ENCODE data around the gene CAMK1D.

CAMK1D gene

DNA sequence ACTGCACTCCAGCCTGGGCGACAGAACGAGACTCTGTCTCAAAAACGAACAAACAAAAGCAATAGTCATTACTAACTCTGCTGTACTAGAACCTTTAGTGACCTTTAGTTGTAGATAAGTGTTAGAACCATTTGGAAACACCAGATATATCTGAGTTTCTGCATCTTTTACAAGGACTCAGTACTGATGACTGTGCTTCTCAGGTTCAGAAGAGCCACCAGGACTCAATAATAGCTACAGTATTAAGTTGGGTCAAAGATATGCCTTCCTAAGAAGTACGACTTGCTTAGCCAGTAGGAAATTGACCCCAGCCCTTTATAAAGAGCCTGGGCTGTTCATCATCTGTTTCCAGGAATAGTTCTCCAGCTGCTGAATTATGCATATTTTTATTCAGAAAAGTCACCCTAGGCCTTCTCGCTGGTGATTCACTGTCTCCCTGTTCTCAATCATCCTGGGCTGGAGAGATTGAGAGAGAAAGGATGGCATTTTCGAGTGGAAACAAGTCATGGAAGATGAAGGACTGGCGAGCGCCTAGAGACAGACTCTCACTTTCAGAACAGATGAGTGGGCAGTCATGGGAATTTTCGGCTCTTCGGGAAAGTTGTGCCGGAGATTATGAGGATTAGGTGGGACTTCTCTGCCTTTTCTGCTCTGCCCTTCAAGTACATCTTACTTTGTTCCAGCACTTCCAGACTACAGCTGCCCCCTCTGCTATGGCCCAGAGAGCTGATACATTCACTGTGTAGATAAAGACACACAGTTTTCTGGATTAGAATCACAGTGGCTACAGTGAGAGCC is 336.1 kb downstream of the CAMK1D start:
- no peak for DNase-seq

DNA sequence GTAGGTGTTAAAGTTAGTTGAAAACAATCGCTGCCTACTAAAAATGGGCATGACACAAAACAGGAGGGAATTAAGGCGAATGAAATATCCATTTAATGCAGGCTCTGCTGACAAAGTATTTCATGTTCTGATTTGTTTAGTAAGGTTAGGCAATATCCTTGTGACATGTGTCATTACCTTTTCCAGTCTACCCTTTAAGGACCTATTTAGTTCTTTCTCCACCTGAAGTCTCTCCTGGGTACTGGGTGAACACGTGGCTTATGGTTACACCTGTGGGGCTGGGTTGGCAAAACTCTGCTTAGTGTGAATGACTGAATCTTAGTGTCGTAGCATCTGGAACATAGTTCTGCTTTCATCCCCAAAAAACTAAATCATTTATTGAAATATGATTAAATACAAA is 338.6 kb downstream of the CAMK1D start:
- no peak for DNase-seq

DNA sequence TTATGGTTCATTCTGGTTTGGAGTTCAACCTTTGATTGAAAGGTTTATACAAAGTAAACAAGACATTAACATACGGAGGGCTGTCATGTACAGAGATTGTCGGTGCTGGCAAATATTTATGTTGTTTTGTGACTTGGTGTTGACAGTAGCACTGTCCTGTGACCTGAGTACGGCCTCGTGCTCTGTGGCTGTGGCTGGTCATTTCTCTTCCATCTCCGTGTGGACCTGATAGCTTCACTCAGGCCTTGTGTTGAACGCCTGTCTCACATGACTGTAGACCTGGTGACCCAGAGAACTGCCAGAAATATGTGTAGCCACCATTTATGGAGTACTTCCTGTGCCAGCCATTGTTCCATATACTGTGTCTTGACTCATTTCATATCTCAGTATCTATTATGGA is 340.5 kb downstream of the CAMK1D start:
- no peak for DNase-seq

DNA sequence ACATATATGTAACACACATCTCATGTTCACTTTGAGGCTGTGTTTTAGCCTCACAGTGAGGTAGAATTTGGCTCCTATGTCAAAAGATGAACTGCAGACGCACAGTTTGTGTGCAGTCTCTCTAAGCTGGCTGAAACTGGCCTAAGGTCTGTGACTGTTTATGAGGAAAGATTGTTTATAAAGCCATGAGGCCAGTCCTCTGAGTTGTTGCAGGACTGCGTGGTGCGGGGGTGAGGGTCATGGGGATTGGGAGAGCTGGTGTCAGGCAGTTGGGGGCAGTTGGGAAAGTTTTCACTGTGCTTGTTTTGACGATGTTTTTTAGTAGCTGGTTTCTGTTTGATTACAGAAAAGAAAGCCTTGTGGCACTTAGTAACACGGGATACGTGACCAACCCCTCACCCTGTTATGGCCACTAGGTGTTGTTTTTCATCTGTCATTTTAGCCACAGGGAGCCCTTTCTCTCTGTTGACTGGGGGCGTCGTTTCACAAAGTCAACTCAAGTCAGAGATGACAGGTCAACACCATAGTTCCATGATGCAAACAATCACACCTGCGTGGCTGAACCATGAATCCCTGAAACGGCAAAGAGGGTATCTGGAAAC is 341.3 kb downstream of the CAMK1D start:
- no peak for DNase-seq

DNA sequence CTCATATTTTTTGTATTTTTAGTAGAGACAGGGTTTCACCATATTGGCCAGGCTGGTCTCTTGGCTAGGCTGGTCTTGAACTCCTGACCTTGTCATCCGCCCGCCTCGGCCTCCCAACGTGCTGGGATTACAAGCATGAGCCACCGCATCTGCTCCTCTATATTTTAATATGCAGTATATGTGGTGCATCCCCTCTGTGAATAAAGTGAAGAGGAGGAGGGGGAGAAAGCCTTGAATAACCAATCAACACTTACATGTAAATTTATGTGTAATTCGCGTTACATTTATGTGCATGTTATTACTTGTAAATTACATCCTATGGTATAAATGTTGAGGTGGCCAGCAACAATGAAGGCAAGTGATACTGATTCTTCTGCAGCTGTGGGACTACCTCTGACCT is 342.2 kb downstream of the CAMK1D start:
- DNase-seq: no peak

DNA sequence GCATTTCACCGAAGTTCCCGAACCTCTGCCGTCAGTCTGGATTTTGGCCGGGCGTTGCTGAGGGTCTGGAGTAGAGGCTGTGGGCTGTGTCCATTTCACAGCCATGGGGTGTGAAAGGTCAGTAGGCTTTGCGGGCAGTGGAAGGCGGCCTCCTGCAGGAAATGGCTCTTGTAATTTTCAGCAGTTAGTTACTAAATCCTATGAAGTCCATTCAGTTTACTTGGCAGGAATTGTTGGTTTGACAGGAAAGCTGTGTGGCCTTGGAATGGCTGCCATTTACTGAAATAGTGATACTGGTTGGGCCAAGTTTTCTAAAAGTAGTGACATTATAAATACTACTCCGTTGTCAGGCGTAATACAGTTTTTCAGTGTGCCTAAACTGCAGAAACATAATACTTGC is 348.4 kb downstream of the CAMK1D start:
- DNase-seq: no peak

DNA sequence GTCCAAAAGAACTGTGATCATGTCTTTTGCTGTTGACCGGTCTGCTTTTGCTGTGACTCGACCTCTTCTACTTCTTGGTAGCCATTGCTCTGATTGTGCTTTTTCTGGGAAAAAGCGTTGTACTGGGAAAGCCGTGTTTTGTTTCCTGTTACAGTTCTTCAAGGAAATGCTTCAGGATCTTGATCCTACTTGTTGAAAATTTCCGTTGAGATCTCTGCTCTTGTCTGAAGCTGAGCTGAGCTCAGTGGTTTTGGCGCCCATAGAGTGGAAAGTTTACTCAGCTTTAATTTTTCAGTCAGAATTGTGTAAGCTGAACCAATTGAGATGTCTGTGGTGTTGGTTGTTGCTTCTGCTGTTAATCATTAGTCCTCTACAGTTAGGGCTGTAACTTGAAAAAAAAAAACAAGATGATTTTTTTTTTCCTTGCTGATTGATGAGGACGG is 349.9 kb downstream of the CAMK1D start:
- no peak for DNase-seq

DNA sequence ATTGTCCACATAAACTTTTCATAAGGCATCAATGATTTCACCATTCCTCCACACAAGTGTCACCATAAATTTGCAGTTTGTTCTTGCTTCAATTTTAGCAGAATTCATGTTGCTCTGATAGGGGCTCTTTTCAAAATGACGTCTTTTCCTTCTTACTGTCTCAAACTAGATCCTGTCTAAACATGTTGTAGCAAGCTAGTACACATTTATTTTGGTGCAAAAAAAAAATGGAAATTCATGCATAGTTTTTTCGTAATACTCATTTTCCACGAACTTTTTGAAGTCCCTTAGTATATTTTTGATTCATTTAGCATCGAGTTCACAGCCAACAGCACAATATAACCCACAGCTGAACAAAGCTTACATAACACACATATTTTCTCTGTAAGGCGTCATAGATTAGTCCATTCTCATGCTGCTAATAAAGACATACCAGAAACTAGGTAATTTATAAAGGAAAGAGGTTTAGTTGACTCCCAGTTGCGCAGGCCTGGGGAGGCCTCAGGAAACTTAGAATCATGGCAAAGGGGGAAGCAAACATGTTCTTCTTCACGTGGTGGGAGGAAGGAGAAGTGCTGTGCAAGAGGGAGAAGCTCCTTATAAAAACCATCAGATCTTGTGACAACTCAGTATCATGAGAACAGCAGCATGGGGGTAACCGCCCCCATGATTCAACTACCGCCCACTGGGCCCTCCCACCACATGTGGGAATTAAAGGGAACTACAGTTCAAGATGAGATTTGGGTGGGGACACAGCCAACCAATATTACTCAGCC is 350.6 kb downstream of the CAMK1D start:
- DNase-seq: no peak

DNA sequence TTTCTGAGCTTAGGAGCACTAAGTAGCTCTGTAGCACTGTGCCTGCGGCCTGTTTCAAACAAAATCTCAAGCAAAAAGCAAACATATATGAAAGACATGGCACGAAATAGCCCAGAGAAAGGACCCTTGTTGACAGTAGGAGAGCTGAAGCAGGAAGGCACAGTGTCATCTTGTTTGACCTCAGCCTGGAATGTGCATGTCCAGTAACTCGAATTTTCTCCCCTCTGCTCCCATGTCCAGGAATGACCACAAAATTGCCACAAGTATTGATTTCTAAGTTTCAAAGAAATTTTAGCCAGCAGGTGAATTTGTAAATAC is 351.2 kb downstream of the CAMK1D start:
- DNase-seq: no peak

DNA sequence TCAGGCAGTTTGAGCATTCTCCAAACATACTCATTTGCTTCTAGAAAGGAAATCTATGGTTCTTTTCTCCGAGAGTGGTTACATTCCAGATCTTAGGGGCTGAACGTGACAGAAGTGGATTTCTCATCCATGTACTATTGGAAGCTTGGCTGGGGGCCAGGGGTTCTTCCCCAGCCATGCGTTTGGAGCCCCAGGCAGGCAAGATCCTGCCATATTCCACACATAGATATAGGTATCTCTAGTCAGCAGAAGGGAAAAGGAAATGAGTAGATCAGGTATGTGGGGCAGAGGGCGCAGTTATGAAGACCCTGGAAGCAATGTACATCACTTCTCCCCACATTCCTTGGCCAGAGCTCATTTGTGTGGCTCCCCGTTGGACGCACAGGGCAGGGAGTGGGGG is 352.3 kb downstream of the CAMK1D start:
- no peak for DNase-seq

DNA sequence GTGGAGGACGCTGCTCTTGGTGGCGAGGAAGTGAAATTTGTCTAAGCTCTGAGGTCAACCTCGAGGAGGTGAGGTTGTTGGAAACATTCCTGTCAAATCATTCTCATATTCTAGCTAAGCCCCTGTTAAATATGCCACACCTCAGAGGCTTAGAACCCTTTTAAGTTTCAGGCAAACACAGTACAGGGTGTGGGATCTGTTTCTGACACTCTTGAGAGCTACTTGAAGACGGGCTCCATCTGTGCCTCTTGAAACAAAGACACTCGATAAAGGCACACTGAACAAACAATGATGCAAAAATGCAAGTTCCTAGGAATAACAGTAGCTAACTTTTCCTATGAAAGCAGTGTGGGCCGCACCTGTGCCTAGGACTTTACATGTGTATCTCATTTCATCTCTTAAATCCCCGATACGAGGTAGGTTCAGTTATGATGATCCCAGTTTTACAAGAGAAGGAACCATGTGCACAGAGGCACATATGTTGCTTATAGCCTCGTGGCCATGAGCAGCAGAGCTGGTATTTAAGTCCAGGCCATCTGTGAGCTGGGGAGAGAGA is 352.9 kb downstream of the CAMK1D start:
- DNase-seq: no peak

DNA sequence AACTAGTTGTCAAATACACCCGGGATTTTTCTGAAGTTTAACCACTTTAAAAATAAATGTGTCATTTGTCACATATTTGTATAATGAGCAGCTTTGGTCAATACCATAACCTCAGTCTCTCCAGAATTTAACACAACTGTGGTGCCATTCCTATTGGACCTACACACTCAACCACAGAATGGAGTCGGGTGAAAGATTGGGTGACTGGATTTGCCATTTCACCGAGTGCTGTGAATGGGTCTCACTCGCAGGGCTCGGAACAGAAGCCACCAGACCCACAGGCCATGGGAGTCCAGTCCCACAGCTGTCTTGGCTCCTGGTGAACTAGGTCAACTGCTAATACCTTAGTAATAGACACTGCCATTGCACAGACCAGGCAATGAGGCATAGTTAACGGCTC is 353.8 kb downstream of the CAMK1D start:
- no peak for DNase-seq

DNA sequence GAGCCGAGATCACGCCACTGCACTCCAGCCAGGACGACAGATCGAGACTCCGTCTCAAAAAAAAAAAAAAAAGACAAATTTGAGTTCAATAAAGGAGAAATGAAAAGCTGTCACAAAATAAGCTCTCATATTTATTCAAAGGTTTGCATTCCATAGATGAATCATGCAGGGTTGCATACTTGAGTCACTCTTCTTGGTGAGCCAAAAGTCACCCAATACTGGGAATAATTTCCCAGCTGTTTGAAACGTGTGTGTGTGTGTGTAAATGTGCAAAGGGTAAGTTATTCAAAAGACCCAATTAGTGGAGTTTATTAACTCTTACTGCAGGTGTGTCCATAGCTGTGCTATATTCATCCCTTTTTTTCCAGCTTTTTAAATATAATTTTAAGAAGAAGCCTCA is 354.5 kb downstream of the CAMK1D start:
- DNase-seq: no peak

DNA sequence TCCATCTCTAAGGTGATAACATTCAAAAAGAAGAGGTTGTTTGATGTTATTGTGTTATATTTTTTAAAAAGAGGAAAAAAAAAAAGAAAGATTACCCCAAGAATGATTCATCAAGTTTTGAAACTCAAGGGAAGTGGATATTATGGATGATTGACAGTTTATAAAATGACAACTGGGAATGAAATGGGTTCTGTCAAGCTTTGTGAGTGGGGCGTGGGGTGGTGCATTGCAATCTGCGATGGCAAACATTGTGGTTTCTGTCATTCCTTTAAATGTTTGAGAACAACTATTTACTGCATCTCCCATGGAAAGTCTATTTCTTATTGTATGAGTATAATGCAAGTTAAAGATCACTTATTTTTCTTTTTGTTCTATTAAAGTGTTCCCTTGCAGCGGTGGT is 355.1 kb downstream of the CAMK1D start:
- no peak for DNase-seq

DNA sequence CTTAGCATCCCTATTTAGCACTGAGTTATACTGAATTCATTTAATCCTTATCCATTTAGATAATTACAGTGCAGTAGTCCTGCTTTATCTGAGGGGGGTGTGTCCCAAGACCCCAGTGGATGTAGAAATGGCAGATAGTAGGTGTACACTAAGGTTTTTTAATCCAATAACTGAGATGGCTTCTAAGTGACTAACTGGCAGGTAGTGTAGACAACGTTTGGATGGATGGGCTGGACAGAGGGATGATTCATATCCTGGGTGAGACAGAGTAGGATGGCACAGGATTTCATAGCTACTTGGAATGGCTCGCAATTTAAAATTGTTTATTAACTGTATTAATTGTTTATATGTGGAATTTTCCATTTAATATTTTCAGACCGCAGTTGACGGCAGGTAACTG is 356.6 kb downstream of the CAMK1D start:
- no peak for DNase-seq

DNA sequence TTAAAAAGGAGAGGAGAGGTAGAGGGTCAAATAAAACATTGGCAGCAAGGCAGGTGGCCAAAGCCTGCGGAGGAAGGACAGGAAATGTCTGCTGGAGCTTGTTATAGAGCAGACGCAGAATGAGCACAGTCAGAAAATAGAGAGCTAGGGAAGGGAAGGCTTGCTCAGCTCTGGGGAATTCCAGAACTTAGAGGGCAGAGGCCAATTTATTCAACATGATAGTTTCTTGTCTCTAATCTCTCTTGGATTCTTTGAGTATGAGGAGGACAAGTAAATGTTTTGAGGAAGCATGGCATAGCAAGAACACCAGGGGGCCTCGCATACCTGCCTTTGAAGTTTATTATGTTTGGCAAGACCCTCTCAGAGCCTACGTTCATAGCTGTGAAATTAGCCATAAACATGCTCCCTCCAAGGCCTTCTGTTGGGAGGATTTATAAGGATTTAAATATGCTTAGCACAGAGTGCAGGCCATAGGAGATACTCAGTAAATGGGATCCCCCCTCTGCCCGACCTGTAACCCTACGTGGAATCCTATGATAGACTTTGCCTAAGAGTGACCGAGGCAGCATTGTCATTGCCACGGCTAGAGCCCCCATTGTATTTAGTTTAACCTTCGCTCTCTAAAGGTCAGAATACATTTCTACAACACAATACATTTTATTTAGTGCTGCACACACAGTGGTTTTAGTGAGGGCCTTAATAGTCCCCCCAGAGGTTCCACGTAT is 358.3 kb downstream of the CAMK1D start:
- DNase-seq: peak in 5 of 56 donors; percentile 1 to 15 (median 12)

DNA sequence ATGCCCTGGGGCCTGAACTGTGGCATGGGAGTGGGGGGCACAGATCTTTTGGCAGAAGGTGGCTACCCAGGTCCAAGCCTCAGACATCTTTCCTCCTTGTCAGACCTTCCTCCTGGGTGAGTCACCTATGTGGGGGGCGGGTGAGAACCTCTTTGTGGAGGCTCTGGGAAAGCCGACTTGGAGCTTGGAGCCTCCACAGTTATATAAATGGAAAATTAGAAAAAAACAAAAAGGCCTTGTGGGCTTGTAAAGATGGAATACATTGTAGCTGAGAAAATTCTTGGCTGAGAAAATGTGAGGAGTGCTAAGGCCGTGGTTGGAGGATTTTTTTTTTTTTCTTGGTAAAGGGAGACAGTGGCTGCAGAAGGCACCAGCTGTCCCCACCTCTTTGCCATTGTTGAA is 359.7 kb downstream of the CAMK1D start:
- peak in 15 of 56 donors; percentile 3 to 37 (median 21) for DNase-seq

DNA sequence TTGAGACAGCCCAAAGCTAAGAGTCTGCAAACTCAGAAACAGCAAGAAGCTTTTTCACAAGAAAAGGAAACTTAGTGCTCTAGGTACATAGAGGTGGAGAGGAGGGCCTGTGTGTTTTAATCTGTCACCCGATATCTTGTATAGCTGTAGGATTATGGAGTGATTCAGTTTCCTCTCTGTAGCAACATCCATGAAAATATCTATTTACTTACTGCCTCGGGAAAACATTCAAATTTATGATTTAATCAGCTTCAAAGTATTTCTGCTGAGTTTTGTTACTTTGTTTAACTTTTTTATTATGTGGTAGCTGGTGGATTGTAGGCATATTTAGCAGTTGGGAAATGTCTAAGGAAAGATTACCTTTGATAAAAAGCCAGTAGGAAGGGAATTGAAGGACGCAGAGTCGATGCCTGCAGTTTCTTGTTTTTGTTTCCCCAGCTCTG is 360.2 kb downstream of the CAMK1D start:
- DNase-seq: no peak

DNA sequence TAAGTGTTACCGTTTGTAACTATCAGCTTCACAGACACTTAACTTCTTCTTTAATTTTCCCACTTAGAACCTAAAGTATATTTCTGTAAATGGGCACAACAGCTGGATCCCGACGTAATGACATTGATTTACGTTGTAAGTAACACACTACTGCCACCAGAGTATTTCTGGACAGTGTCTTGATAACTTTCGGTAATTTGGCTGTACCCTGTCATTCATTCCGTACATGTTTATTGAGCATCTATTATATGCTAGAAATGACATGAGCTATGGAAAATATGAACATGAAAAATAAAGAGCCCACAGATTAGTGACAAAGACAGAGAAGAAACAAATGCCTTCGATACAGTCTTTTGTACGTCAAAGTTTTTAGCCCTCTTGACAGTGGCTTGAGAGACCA is 360.8 kb downstream of the CAMK1D start:
- DNase-seq: no peak

DNA sequence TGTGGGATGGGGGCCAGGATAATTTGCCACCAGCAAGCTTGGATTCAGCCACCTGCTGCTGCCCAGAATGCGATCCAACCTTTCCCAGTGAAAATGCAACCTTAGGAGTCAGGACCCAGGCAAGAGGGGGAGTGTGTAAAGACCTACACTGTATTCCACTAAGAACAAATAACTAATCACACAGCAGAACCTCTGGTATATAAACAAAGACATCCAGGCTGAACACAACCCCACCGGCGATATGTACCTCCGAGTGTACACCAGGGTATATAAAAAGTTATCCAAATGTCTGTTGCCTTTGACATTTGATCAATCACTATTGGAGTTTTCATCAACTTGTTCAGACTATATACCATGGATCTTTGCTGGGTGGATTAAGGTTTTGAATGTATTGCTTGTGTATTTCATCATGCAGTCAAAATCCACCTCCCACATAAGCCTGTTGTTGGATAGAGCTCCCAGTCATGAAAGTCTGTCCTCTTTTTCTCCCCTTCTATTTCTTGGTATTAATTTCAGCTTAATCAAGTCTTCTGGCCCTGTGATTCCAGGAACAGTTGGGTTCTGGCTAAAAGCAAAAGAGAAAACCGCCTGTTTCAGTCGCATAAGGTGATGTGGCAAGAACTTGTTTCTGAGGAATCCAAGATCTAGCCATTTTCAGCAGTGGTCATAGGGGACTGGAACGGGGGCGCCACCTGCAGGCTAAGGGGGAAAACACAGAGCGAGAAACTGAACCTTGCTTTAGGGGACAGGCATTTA is 361.4 kb downstream of the CAMK1D start:
- peak in 41 of 56 donors; percentile 8 to 85 (median 42) for DNase-seq

DNA sequence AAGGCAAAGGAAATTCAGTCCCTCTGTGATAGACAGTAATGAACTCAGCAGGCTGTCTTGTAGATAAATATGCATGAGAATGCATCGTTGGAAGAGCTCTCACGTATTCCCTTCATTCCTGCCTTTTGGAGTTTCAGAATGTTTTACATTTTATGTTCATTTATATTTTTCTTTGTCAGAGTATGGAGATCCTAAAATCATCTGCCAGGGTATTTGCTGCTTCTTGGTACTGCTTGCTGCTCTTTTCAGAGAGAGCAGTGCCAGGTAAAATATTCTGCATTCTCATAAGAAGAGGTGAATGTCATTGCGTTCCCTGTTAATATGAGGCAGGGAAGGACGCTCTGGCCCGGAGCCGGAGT is 362.0 kb downstream of the CAMK1D start:
- no peak for DNase-seq
